ENCODE measurements around the gene EML6. TPM values are rescaled to one million over a fixed set of nuclear protein-coding genes. Genes with fewer than 3 reads are reported as not detected.

The EML6 gene
- total RNA-seq, 1 experiment from 2014 or later, result 6.6 TPM

GRCh38 chr2:54947136-54947535 is 223.7 kb downstream of the EML6 start:
- H3K4me3 ChIP-seq (replicated peaks in 1 of 2; ENCODE audit: low read depth in 1 of 2, low read length in 2 of 2), result no peak overlapping the region
- H4K20me1 ChIP-seq (ENCODE audit: insufficient read depth), result no peaks in the 10 kb centered on the region
- ATAC-seq (no peak), DNase-seq (ENCODE audit: low read depth, low spot score) (no peak)
- CTCF ChIA-PET, result no interaction called here
- POLR2A ChIA-PET, result no interaction called here
- no peak overlapping the region for H3K27ac ChIP-seq (ENCODE audit: low read depth, low read length)
- no peak overlapping the region for H3K4me2 ChIP-seq (ENCODE audit: low read length)
- RAD21 ChIA-PET (ENCODE audit: low non-redundant PET in 1 of 2, low total read pairs in 2 of 2, uncharacterized antibody in 2 of 2, unreplicated experiment in 2 of 2), result no interaction called here
- TF ChIP-seq SRF (IDR thresholded peaks at IDR 0.05; ENCODE audit: low read depth) (no peak), ZBTB33 (IDR thresholded peaks at IDR 0.05; ENCODE audit: extremely low read depth, insufficient replicate concordance, low read length) (no peak), JUND (IDR thresholded peaks at IDR 0.05) (no peak), POLR2AphosphoS5 (IDR thresholded peaks at IDR 0.05; ENCODE audit: low read depth, low read length) (no peak), ATF3 (IDR thresholded peaks at IDR 0.05) (no peak), POLR2A (IDR thresholded peaks at IDR 0.05; ENCODE audit: borderline replicate concordance, extremely low read depth, insufficient read depth, insufficient read length) (no peak), CBX3 (IDR thresholded peaks at IDR 0.05; ENCODE audit: low read depth) (no peak), CEBPB (IDR thresholded peaks at IDR 0.05; ENCODE audit: low read depth) (no peak), SIN3A (IDR thresholded peaks at IDR 0.05; ENCODE audit: low read depth) (no peak), ELF1 (IDR thresholded peaks at IDR 0.05; ENCODE audit: borderline replicate concordance, low read depth) (no peak), CTCF (IDR thresholded peaks at IDR 0.05 in 2 of 3, conservative IDR thresholded peaks at IDR 0.05 in 1 of 3; ENCODE audit: borderline replicate concordance in 1 of 3, insufficient read depth in 1 of 3, low read depth in 2 of 3, low read length in 2 of 3) (no peak)
- no peaks in the 10 kb centered on the region for H3K9me3 ChIP-seq (ENCODE audit: control insufficient read depth in 1 of 2, insufficient read depth in 1 of 2, low read depth in 1 of 2, low read length in 2 of 2)
- intact Hi-C loops (cut with micrococcal nuclease), result no loop called here
- H3K9ac ChIP-seq (ENCODE audit: low read length), result no peak overlapping the region
- no peaks in the 10 kb centered on the region for H3K27me3 ChIP-seq (ENCODE audit: insufficient read depth, low read length)
- H3K79me2 ChIP-seq (ENCODE audit: insufficient read depth, low read length), result no peaks in the 10 kb centered on the region
- H3K4me1 ChIP-seq (ENCODE audit: control insufficient read depth in 1 of 2, insufficient read depth in 2 of 2, low read length in 2 of 2), result peaks cover 0 to 11% of the 10 kb centered on the region in 2 experiments; a peak in 2 of 4 replicates
- H2AFZ ChIP-seq (ENCODE audit: low read depth, low read length, poor library complexity, severe bottlenecking), result no peak overlapping the region
- no peaks in the 10 kb centered on the region for H3K9me2 ChIP-seq (ENCODE audit: insufficient read depth)
- no TSS peak for BruUV-seq (replicated peaks)
- H3K36me3 ChIP-seq (ENCODE audit: control insufficient read depth in 1 of 2, insufficient read depth in 2 of 2, low read length in 2 of 2), result no peaks in the 10 kb centered on the region

All from HCT116 (cell line).